A549 (cell line): ENCODE measurements around the gene PLPP3. TPM values are rescaled to one million over a fixed set of nuclear protein-coding genes. Genes with fewer than 3 reads are reported as not detected.

Source experiments
- ATAC-seq, 2 experiments: fragments of 200-7000 bp in 1 of 2; fragments of >200 bp in 1 of 2; cut with Nextera tagmentation in 1 of 2; cut with Tn5 transposase in 1 of 2; 3 replicates each; pipeline versions ENCODE4 v1.8.0 to v1.9.1; 2018 to 2020; ENCODE audit warnings: mild to moderate bottlenecking in 1 of 2, moderate library complexity in 1 of 2
- CTCF ChIA-PET: fragments of 300-600 bp; sonication (Branson Sonifier 250); formaldehyde crosslinking; extraction: SDS; loops from one replicate; lab custom pipeline; 2021; ENCODE audit warnings: antibody characterized with exemption, inconsistent platforms; lab: Yijun Ruan, JAX
- POLR2A ChIA-PET: fragments of 350-600 bp; formaldehyde crosslinking; extraction: SDS; loops from one replicate; lab custom pipeline; 2021; ENCODE audit warnings: antibody characterized with exemption, inconsistent platforms; lab: Yijun Ruan, JAX
- DNase-seq, 2 experiments: peaks; one replicate each; pipeline versions ENCODE4 v3.0.0 to v3.0.0-alpha.2; 2011 to 2016; ENCODE audit warnings: low read depth in 1 of 2, low spot score in 1 of 2
- FAIRE-seq: peaks from 2 replicates; lab custom pipeline; 2011; peaks lifted over from hg19 to GRCh38; lab: Jason Lieb, UNC
- H3K27ac ChIP-seq, 2 experiments: fragments of >200 bp; sonication (Bioruptor Twin); formaldehyde crosslinking; 3 replicates each; pipeline ENCODE4 v1.5.1; 2016 to 2017
- H3K4me1 ChIP-seq: fragments of >200 bp; sonication (Bioruptor Twin); formaldehyde crosslinking; 3 replicates; pipeline ENCODE4 v1.6.1; 2016
- H3K4me2 ChIP-seq: fragments of >200 bp; sonication (Bioruptor Twin); formaldehyde crosslinking; 3 replicates; pipeline ENCODE4 v1.6.1; 2016
- H3K4me3 ChIP-seq: fragments of >200 bp; sonication (Bioruptor Twin); formaldehyde crosslinking; 3 replicates; pipeline ENCODE4 v1.5.1; 2016
- H3K9me3 ChIP-seq: fragments of >200 bp; sonication (Bioruptor Twin); formaldehyde crosslinking; 3 replicates; pipeline ENCODE4 v1.6.1; 2016
- ATOH8 ChIP-seq: fragments of 250-450 bp; sonication (Bioruptor Pico); IDR thresholded peaks from 2 replicates; pipeline ENCODE4 v1.5.0; 2020; ENCODE audit warnings: low read depth, mild to moderate bottlenecking, moderate library complexity
- CBX2 ChIP-seq: fragments of 200-600 bp; sonication (generic); IDR thresholded peaks from 2 replicates; pipeline ENCODE4 v1.6.1; 2016; ENCODE audit warnings: low read depth, mild to moderate bottlenecking, borderline replicate concordance
- CHD2 ChIP-seq: fragments of 150-350 bp; IDR thresholded peaks from 2 replicates; pipeline ENCODE4 v1.6.1; 2014; ENCODE audit warnings: low read length; ENCODE audit not compliant: partially characterized antibody
- CTCF ChIP-seq: fragments of >200 bp; sonication (Bioruptor Twin); formaldehyde crosslinking; IDR thresholded peaks from 3 replicates; pipeline ENCODE4 v1.5.1; 2016
- E2F6 ChIP-seq: IDR thresholded peaks from 2 replicates; pipeline ENCODE4 v1.6.1; 2012; ENCODE audit warnings: low read depth, borderline replicate concordance
- EHF ChIP-seq: fragments of 250-450 bp; sonication (Bioruptor Pico); IDR thresholded peaks from 2 replicates; pipeline ENCODE4 v1.5.0; 2020; ENCODE audit warnings: mild to moderate bottlenecking
- EHMT2 ChIP-seq: fragments of 200-600 bp; sonication (generic); IDR thresholded peaks from 2 replicates; pipeline ENCODE4 v1.6.1; 2016; ENCODE audit warnings: antibody characterized with exemption, low read depth, mild to moderate bottlenecking, moderate library complexity
- ELK1 ChIP-seq: fragments of 150-350 bp; IDR thresholded peaks from 2 replicates; pipeline ENCODE4 v1.6.1; 2014; ENCODE audit warnings: low read depth, mild to moderate bottlenecking, low read length
- ESRRA ChIP-seq: fragments of 150-350 bp; IDR thresholded peaks from 2 replicates; pipeline ENCODE4 v1.6.1; 2014; ENCODE audit warnings: mild to moderate bottlenecking, low read length, borderline replicate concordance
- FOSB ChIP-seq: fragments of 250-450 bp; sonication (Bioruptor Pico); IDR thresholded peaks from 2 replicates; pipeline ENCODE4 v1.5.0; 2020; ENCODE audit warnings: mild to moderate bottlenecking, moderate library complexity
- FOXS1 ChIP-seq: fragments of 250-450 bp; sonication (Bioruptor Pico); IDR thresholded peaks from 2 replicates; pipeline ENCODE4 v1.5.0; 2020; ENCODE audit warnings: mild to moderate bottlenecking, moderate library complexity
- HDAC2 ChIP-seq: fragments of 200-600 bp; sonication (generic); IDR thresholded peaks from 2 replicates; pipeline ENCODE4 v1.6.1; 2016
- KDM1A ChIP-seq: fragments of 200-600 bp; sonication (generic); IDR thresholded peaks from 2 replicates; pipeline ENCODE4 v1.6.1; 2016; ENCODE audit warnings: low read depth, mild to moderate bottlenecking
- KDM5A ChIP-seq: fragments of 200-600 bp; sonication (generic); IDR thresholded peaks from 2 replicates; pipeline ENCODE4 v1.6.1; 2016; ENCODE audit warnings: antibody characterized with exemption, mild to moderate bottlenecking
- MAX ChIP-seq: IDR thresholded peaks from 2 replicates; pipeline ENCODE4 v1.6.1; 2012
- NFE2L2 ChIP-seq: fragments of 150-350 bp; conservative IDR thresholded peaks from 2 replicates; pipeline ENCODE4 v1.6.1; 2014; ENCODE audit warnings: low read length
- PHF8 ChIP-seq: fragments of 200-600 bp; sonication (generic); IDR thresholded peaks from 2 replicates; pipeline ENCODE4 v1.6.1; 2016; ENCODE audit warnings: low read depth, mild to moderate bottlenecking, antibody characterized with exemption, moderate library complexity, borderline replicate concordance
- RAD21 ChIP-seq, 2 experiments: fragments of >200 bp in 1 of 2; sonication (Bioruptor Twin) in 1 of 2; formaldehyde crosslinking in 1 of 2; IDR thresholded peaks in 1 of 2; conservative IDR thresholded peaks in 1 of 2; 2 replicates in 1 of 2; 3 replicates in 1 of 2; pipeline ENCODE4 v1.6.1; 2012 to 2018; ENCODE audit warnings: inconsistent platforms in 1 of 2
- RCOR1 ChIP-seq: fragments of 150-350 bp; IDR thresholded peaks from 2 replicates; pipeline ENCODE4 v1.6.1; 2014; ENCODE audit warnings: antibody characterized with exemption, low read length, low read depth
- REST ChIP-seq: fragments of 200-600 bp; sonication (generic); IDR thresholded peaks from 2 replicates; pipeline ENCODE4 v1.6.1; 2016; ENCODE audit warnings: antibody characterized with exemption, mild to moderate bottlenecking, moderate library complexity
- USF2 ChIP-seq: fragments of 450-650 bp; IDR thresholded peaks from 2 replicates; pipeline ENCODE4 v1.6.1; 2014; ENCODE audit warnings: antibody characterized with exemption
- ZFP36 ChIP-seq: fragments of 450-650 bp; IDR thresholded peaks from 2 replicates; pipeline ENCODE4 v1.6.1; 2014; ENCODE audit warnings: borderline replicate concordance; ENCODE audit not compliant: partially characterized antibody
- WGBS: methylation state at CpG from one replicate; pipeline ENCODE4 v1.1.6; 2017; ENCODE audit errors: missing lambda C conversion rate; 5-methylcytosine and 5-hydroxymethylcytosine counted together
- polyA plus RNA-seq, 4 experiments: library from polyadenylated mRNA; depleted of rRNA in 3 of 4; stranded (reverse); fragments of >200 nt; fragmentation: RNase III in 1 of 4; extraction: RNeasy Plus Mini Kit Qiagen cat#74134 plus additional on column Dnase treatment in 1 of 4; gene quantifications; 2 replicates in 3 of 4; 3 replicates in 1 of 4; pipeline ENCODE4 v1.2.3, GENCODE V29; 2011 to 2017

Gene PLPP3
- polyA plus RNA-seq, 2 of the 4 experiments (the other 2 are of a cell fraction) = 23.6 to 25.6 TPM

GRCh38 chr1:56550859-56551188 is 28.5 kb downstream of the PLPP3 start:
- WGBS = 81% methylated on average over 4 of the region's 4 CpGs
- no peak for ATAC-seq
- TF ChIP-seq FOSB (CRISPR knock-in tag) = no peak
- no peak for TF ChIP-seq CBX2
- TF ChIP-seq KDM1A = no peak
- no peak for TF ChIP-seq EHMT2
- no peak for TF ChIP-seq FOXS1
- no peak for TF ChIP-seq KDM5A
- no peak for TF ChIP-seq PHF8
- TF ChIP-seq RCOR1 = no peak
- TF ChIP-seq RAD21 (conservative IDR thresholded peaks at IDR 0.05 in 1 of 2, IDR thresholded peaks at IDR 0.05 in 1 of 2) = no peak
- no peak for TF ChIP-seq ESRRA
- TF ChIP-seq CHD2 = no peak
- no peak for TF ChIP-seq EHF (CRISPR knock-in tag)
- TF ChIP-seq ZFP36 = no peak
- TF ChIP-seq, all 56 proteins: peak for 0
- Histone ChIP-seq H3K4me3 (no peak overlapping the region), H3K9me3 (no peaks in the 10 kb centered on the region), H3K27ac (no peak overlapping the region), H3K4me1 (peaks cover 14% of the 10 kb centered on the region; the same call in 2 of the 3 replicates), H3K4me2 (no peak overlapping the region)
- DNase-seq = no peak
- FAIRE-seq = no peak
- POLR2A ChIA-PET = no interaction called here
- CTCF ChIA-PET = no interaction called here

GRCh38 chr1:56550138-56550858 is 29.1 kb downstream of the PLPP3 start:
- TF ChIP-seq CTCF (no peak), MAX (no peak), E2F6 (no peak), REST (no peak), FOSB (CRISPR knock-in tag) (no peak), ATOH8 (CRISPR knock-in tag) (no peak), ELK1 (no peak), HDAC2 (no peak), USF2 (no peak), NFE2L2 (no peak)
- ATAC-seq (no peak), FAIRE-seq (no peak), DNase-seq (no peak)
- no peak overlapping the region for H3K4me3 ChIP-seq
- peaks cover 14% of the 10 kb centered on the region; the same call in 2 of the 3 replicates for H3K4me1 ChIP-seq
- CTCF ChIA-PET = no interaction called here
- POLR2A ChIA-PET = no interaction called here
- H3K27ac ChIP-seq = no peak overlapping the region
- H3K9me3 ChIP-seq = no peaks in the 10 kb centered on the region
- no peak overlapping the region for H3K4me2 ChIP-seq
- WGBS = 93% methylated on average over 5 of the region's 5 CpGs
